GM21360 (cell line): ENCODE measurements around the gene CYP2W1.

Experiments used
- ATAC-seq: cut with Tn5 transposase; IDR thresholded peaks from one replicate; pipeline ENCODE4 v1.9.1; 2021; ENCODE audit warnings: mild to moderate bottlenecking, moderate library complexity; ENCODE audit not compliant: unreplicated experiment

CYP2W1 gene

DNA sequence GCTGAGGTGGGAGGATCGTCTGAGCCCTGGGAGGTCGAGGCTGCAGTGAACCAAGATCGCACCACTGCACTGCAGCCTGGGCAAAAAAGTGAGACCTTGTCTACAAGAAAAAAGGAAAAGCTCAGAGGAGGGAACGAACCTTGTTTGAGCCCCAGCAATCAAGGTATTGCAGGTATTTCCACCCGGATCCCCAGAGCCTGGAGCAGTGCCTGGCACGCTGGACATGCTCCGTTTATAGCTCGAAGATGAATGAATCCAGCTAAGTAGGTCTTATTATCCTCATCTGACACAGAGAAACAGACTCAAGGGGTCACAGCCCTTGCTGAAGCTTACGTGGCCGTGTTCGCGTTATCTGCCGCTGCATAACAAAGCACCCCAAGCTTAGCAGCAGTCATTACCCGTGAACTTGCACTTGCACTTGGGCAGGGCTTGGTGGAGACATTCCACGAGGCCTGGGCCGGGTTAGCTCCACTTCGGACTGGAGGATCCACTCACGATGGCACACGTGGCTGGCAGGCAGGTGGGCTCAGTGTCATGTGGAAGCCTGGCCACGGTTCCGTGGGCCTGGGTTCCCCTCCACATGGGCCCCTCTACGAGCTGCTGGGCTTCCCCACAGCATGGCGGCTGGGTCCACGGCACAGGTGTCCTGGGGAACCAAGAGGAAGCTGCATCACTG lies 4.4 kb upstream of the CYP2W1 start:
- ATAC-seq = no peak

DNA sequence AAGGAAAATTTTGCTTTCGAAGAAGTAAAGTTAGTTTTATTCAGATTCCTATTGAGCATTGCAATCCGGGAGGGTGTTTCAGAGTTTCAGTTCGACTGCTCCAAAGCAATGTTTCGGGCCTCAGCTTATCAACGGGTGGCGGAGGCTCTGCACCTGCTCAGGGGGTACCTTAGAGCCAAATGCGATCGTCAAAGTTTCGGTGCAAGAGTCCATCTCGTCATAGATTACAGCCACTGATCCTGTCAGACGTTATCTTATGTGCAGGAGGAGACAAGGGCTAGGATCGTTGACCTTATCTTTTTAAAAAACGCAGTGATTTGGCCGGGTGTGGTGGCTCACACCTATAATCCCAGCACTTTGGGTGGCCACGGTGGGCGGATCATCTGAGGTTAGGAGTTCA lies 3.8 kb upstream of the CYP2W1 start:
- ATAC-seq = no peak

DNA sequence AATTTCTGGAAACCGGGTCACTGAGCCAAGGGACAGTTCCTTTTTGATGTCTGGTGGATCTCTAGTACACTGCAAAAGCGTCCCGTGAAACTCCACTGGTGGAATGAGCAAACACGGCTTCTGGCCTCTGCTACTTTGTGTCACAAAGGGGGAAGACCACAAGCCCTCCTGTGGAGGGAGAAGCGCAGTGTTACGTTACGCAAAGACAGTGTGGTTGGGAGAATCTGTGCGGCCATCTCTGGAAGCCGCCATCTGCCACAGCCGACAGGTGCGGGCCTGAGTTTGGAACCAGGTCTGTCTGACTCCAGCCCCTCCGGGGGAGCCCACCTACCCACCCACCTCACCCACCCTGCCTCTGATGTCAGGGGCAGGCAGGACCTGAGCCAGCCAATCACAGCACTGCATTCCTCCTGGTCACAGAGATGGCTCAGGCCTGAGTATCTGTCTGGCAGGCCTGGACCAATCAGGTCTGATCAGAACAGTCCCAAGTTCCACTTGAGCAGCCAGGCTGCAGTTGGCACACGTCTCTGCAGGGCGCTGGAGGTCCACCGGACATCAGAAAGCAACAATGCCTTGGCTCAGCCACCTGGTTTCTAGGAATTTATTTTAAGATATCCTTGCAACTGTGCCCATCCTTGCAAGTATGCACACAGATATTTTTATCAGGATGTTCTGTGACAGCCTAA lies 3.0 kb upstream of the CYP2W1 start:
- no peak for ATAC-seq

DNA sequence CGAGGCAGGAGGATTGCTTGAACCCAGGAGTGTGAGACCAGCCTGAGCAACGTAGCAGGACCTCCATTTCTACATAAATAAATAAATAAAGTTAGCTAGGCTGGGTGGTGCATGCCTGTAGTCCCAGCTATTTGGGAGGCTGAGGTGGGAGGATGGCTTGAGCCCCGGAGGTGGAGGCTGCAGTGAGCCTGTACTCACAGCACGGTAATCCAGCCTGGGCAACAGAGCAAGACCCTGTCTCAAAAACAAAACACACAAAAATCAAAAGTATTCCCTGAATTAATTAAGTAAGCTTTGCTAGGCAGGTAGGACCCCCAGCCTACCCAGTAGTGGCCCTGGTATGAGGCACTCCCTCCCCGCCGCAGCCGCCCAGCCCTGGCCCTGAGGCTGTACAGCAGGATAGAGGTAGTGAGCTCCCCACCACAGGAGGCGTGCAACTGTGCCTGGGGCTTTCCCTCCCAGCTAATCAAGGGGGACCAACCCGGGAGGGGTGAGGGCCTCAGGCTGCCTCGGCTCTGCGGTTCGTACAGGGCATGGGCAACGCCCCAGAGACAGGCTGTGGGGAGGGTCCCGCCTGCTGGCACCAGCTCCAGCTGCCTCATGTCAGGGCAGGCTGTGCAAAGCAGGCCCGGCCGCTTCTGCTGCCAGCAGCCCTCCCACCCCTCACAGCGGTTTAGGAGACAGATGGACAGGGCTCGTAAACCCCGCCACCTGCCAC lies 1.0 kb upstream of the CYP2W1 start:
- ATAC-seq = no peak

DNA sequence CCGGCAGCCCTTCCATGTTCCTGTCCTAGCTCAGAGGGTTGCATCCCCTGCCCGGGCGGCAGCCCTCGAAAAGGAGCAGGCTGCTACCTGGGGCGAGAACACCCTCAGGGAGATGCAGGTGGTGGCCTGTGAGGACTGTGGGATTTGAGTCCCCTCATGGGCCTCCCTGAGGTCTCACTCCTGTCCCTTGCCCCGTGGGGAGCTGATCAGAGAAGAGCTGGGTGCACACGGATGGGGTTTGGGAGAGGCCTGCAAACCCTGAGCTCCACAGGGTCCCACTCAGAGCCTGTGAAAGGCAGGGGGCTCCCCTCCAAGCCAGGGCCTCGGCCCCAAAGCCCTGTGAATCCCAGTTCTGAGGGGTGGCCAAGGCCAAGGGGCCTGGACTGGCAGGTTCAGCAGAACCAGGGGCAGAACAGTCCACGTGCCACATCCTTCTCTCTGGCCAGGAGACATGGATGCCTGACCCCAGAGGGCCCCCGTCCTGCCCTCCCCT lies 424 bp upstream of the CYP2W1 start:
- ATAC-seq = no peak

DNA sequence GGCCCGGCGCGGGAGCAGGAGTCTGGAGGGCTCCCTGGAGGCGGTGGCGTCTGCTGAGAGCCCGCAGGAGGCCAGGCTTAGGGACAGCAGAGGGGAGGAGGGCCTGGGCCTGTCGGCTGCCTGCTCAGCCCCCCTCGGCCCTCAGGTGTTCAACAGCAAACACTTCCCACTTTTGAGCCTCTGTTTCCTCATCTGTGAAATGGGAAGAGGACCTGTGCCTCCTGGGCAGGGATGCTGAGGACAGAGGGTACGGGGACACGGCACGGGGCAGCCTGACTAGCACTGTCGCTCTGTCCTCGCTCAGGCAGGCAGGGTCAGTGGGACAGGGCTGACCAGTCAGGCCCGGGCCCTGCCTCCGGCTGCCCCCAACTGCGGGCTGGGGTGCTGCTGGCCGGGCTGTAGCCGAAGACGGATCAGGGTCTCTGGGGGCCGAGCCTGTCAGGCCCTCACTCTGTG lies 663 bp downstream of the CYP2W1 start:
- no peak for ATAC-seq

DNA sequence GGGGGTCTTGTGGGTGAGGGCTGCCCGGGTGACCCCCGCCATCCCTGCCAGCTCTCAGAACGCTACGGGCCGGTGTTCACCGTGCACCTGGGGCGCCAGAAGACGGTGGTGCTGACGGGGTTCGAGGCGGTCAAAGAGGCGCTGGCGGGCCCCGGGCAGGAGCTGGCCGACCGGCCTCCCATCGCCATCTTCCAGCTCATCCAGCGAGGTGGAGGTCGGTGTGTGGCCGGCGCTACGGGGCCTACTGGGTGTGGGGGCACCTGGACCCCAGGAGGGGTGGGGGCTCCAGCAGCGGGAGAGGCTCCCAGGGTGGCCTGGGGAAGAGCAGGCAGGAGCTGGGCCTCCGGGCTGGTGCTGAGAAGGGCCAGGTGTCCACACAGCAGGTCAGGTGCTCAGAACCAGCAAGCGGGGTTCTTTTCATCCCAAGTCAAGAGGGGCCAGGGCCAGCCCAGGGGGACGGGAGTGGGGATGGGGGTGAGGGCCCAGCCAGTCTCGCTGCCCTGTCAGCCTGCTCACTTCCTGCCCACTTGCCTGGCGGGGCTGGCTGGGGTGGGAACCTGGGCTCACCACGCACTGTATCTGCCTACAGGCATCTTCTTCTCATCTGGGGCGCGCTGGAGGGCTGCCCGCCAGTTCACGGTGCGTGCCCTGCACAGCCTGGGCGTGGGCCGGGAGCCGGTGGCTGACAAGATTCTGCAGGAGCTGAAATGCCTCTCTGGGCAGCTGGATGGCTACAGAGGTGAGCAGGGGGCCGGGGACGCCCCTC lies 1.6 kb downstream of the CYP2W1 start:
- ATAC-seq = no peak

DNA sequence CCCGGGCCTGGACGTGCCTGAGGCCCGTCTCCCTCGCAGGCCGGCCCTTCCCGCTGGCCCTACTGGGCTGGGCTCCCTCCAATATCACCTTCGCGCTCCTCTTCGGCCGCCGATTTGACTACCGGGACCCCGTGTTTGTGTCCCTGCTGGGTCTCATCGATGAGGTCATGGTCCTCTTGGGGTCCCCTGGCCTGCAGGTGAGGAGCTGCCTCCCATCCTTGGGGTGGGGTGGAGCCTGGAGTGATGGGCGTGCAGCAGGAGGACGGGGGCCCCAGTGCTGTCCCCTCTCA lies 2.1 kb downstream of the CYP2W1 start:
- ATAC-seq = no peak

DNA sequence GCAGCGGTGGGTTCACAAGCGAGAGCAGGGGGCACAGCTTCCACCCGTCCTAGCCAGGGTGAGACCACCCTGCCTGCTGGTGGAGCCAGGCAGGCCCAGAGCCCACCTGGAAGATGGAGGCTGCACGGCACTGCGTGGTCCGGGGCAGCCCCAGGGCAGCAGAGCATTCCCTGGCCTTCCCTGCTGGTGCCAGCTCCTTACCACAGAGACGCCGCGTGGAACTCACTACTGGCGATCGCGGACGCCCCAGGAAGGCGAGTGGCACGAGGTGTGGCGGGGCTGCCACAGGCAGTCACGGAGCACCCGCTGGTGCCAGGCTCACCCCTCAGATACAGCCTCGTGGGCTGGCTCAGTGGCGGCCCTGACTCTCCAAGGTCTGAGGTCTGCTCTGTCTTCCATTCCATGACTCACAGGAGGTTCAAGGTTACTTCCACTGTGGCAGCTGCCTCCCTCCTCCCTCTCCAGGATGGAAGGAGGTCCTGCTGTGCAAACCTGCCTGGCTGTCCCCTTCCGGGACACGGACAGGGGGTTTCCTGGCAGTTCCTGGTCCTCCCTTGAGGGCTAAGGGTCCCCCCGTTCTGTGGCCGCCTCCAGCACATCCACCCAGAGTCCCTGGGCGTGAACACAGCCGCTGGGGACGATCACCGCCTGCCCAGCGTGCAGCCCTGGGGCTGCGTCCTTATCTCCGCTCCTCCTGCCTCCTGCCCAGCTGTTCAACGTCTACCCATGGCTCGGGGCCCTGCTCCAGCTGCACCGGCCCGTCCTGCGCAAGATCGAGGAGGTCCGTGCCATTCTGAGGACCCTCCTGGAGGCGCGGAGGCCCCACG lies 3.1 kb downstream of the CYP2W1 start:
- ATAC-seq = no peak

DNA sequence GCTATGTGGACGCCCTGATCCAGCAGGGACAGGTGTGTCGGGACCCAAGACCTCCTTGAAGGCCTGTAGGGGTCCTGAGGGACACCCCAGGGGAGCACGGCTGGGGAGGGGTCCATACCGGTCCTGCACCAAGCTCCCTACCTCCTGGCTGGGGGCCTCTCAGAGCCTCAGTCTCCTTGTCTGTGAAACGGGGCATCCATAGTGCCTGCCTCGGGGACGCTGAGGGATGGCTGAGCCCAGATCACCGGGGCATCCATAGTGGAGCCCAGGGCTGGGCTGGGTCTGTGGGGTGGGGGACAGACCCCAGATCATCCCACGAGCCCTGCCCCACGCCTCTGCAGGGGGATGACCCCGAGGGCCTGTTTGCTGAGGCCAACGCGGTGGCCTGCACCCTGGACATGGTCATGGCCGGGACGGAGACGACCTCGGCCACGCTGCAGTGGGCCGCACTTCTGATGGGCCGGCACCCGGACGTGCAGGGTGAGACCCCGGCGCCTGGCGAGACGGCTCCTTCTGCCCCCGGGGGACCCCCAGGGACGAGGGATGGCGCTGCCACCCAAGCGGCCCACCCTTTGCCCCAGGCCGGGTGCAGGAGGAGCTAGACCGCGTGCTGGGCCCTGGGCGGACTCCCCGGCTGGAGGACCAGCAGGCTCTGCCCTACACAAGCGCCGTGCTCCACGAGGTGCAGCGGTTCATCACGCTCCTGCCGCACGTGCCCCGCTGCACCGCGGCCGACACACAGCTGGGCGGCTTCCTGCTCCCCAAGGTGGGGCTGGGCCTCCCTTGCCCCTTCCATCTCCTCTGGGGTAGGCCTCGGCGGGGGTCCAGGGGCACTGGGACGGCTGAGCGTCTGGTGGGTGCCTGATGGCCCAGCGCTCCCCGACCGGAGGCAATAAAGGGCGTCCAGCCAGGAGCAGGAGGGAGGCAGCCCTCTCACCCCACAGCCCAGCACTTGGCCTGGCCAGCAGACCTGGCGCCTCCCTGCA lies 4.1 kb downstream of the CYP2W1 start:
- no peak for ATAC-seq

DNA sequence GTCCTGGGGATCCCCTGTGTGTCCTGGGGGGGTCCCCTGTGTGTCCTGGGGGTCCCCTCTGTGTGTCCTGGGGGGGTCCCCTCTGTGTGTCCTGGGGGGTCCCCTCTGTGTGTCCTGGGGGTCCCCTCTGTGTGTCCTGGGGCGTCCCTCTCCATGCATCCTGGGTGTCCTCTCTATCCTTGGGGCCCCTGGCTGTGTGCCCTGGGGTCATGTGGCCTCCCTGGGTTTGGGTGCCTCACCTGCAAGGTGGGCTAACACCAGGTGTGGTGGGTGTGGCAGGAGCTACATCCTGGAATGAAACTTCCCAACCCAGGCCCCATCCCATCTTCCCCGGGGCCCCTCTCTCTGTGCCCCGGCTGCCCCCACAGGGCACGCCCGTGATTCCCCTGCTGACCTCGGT lies 4.9 kb downstream of the CYP2W1 start:
- ATAC-seq = no peak

DNA sequence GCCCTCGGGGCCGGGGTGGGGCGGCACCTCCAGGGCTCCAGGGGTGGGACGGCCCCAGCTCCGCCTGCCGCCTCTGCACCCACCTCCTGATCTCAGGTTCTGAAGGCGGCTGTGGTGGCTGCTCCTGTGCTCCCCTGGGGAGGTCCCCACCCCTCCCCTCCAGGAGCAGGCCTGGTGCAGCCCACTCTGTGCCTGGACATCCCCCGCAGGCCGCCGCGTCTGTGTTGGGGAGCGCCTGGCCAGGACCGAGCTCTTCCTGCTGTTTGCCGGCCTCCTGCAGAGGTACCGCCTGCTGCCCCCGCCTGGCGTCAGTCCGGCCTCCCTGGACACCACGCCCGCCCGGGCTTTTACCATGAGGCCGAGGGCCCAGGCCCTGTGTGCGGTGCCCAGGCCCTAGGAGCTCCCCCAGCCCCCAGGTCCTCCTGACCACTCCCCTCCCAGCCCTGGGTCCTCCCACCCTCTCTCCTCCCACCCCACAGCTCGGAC lies 5.5 kb downstream of the CYP2W1 start:
- ATAC-seq = no peak

DNA sequence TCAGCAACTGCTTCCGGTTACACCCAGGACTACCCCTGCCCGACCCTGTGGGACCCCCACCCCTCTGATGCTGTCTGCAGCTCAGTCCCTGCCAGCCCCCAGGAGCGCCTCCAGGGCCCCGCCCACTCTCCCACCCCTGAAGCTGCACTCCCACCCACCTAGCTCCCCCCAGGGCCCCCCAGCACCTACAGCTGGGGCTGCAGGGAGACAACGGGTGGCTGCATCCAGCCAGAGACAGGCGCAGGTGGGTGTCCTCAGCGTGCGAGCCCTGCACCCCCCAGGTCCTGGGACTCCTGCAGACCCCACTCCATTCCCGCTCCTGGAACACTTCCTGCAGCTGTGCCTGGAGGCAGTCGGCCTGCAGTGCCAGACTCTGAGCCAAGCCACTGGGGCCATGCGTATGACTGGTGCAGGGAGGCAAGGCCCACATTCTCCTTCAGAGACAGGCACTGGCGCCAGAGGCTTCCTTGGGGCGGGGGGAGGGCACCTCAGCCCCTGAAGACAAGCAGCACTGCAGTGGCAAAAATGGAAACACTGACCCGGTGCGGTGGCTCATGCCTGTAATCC lies 6.1 kb downstream of the CYP2W1 start:
- ATAC-seq = no peak

DNA sequence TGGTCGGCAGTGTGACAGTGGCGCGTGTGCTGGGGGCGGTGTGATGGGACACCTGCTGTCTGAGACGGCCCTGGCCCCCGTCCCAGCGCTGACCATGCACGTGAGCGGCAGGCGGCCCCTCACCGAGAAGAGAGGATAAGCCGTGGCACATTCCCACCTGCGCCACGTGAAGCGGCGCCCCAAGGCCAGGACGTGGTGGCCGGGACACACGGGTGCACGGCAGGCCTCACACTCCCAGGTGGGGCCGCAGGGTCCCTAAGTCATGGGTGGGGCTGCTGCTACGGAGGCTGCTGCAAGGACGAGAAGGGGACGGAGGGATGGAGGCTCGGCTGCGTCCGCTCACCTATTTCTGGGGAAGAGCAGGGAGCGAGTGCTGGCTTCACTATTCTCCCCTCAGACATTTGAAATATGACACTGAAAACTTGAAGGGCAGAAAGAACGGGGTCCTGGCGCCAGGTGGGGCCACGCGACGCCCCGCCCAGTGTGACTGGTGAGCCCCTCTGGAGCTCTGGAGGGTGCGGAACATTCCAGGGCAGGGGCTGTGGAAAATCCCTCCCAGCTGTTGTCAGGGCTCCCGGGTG lies 7.5 kb downstream of the CYP2W1 start:
- no peak for ATAC-seq

DNA sequence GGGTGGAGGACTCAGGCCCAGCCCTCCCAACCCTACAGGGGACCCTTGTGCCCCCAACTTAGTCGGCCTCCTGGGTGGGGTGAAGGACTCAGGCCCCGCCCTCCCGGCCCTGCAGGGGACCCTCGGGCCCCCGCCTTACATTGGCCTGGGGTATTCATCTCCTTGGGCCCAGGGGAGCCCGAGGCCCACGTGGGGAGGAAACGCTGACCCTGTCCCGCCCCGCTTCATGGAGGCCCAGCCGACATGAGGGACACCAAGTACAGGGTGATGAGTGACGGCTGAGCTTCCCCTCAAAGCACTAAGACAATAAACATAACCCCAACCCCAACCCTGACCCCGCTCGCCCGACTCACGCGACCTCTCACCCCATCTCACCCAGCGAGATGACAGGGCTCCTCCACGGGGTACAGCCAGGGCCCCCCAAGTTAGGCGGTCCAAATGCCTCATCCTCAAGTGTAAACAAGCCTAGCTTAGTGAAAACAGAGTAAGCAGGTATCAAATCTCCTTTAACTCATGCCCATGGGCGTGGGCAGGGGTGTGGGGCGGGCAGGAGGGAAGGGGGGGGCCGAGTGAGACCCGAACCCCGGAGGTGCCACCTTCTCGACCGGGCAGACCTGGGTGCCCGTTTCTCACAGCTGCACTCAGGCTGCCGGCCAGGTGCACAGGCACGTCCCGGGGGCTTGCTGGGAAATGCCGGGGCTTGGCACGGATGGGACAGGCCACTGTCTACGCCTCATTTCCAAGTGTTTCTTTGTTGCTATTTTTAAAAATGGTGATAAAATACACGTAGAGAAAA lies 8.2 kb downstream of the CYP2W1 start:
- no peak for ATAC-seq

DNA sequence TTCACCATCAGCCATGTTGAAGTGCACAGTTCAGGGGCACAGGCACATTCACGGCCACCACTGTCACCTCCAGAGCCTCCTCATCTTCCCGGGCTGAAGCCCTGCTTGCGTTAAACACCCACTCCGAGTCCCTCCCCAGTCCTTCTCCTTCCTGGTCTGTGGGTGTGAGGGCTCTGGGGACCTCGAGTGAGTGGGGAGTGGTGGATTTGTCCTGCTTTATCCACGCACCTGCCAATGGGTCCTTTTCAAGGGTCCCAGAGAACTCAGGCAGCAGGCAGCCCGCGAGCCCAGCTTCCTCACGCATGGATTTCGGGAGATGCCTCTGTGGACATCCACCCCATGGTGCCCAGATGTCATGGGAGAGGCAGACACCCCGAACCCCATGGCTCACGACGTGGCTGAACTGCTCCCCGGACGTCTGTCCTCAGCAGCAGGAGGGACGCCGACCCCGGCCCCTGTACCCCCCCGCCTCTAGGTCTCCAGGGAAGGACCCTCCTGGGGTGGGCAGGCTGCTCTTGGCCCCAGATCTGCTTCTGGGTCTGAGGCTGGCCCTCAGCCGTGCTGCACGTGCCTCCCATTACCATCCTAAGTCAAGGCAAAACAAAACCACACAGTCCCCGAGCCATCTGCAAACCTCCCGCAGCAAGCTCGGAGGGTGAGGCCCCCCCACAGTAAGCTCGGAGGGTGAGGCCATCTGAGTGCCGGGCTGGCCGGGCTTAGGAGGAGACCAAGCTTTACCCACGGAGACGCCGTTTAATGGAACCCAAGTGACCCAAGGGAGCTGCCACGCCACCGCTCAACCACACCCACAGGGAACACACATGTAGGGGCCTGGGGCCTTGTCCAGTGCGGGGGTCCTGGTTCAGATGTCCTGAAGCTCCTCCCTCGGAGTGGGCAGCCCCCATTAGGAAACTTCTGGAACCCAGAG lies 9.0 kb downstream of the CYP2W1 start:
- ATAC-seq = no peak
